HG03342 (cell line): Measurements from ENCODE around the gene ARID3C.

Source experiments
- ATAC-seq: cut with Tn5 transposase; IDR thresholded peaks from one replicate; pipeline ENCODE4 v1.9.1; 2021; ENCODE audit warnings: mild to moderate bottlenecking, moderate library complexity; ENCODE audit not compliant: unreplicated experiment

Gene ARID3C

DNA sequence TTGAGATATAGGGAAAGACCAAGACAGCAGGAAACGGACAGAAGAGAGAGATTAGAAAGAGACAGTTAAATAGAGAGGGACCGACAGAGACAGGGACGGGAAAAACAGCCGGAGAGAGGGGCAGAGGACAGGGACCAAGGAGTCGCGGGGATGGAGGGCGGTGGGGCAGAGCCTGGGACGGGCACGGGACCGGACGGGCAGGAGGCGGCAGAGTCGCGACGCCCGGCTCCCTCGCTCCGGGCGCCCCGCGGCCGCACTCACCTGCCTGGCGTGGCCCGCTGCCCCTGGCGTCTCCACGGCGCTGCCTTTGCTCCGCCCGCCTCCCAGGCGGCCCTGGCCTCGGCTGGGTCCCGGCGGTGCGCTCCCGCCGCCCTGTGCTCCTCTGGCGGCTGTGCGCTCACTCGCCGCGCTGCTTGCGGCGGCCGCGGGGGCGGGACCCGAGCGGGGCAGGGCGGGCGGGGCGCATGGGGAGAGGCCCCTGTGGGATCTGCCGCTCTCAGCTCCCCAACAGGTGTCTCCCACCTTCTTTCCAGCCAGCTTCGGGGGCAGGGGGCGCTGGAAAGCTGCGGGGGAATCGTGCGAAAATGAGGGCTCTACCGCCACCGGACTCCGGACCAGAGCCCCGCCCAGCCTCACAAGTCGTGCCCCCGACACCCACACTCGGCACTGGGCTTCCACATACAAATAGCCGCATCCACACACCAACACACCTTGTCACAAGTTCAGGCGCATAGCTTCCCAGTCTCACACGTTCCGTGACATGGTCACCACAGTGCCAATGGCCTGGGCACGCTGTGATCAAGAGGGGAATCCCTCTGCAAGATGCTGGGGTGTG lies at the start of gene ARID3C:
Gene ARID3C, minus strand, starts transcription at position 411 of the 835 bp plus-strand sequence. CDS start 1,052 bp downstream, outside the sequence.
- no peak for ATAC-seq

GRCh38 chr9:34675869-34676268 lies 47.0 kb upstream of the ARID3C start:
- no peak for ATAC-seq

- no peak for ATAC-seq
Observed at GRCh38 chr9:34675048-34675714, 46.3 kb upstream of the ARID3C start.

DNA sequence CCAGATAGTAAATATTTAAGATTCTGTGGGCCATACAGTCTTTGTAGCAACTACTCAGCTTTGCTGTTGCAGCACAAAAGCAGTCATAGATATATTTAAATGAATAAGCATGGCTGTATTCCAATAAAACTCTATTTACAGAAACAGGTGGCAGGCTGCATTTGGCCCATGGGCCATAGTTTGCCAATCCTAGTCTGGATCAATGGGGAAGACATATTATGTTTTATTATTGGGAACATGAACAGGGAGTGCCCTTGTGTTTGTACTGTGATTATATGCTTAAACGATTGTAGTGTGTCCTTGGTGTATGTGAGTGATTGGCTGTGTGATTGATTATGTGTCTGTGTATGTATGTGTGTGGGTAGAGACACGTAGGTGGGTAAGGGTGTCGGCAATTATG lies 45.6 kb upstream of the ARID3C start:
- ATAC-seq = no peak

DNA sequence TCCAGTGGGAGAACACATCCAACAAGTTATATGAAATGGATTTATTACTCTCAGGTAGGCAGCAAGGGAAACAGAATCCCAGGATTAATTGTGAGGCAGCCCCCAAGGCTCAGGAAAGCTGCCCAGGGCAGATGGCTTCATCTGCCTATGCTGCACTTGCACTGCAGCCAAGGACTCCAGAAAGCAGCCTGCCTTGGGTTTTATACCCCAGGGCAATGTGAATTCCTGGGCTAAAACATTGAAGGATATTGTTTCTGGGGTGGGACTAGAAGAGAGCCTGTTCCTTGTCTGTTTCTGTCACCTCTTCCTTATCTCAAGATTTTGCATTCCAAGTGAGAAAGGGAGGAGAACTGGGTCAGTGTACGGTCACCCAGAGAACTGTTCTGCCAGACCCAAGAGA lies 42.4 kb upstream of the ARID3C start:
- ATAC-seq = no peak

DNA sequence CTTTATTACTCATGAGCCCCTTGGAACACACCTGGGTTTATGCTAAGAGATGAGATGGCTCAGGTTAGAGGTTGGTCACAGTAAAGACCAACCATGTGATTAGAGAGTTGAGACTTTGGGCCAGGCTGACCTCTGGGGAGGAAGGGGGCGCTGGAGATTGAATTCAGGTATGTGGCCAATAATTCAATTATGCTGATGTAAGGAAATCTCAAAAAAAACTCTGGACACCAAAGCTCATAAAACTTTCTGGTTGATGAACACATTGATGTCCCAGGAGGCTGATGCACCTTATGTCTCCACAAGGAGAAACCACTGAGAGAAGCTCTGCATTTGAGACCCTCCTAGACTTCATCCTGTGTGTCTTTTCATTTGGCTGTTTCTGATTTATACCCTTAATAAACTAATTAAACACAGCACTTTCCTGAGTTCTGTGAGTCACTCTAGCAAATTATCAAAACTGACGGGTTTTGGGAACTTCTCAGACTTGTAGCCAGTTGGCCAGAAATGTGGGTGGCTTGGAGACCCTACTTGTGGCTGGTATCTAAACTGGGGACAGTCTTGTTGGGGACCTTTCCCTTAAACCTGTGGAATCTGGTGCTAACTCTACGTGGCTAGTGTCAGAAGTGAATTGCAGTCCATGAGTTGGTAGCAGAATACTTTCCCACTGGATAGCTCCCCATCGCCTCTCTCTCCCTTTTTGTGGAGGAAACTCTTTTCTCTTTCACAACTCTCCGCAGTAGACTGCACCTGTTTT lies 41.1 kb upstream of the ARID3C start:
- ATAC-seq = no peak

DNA sequence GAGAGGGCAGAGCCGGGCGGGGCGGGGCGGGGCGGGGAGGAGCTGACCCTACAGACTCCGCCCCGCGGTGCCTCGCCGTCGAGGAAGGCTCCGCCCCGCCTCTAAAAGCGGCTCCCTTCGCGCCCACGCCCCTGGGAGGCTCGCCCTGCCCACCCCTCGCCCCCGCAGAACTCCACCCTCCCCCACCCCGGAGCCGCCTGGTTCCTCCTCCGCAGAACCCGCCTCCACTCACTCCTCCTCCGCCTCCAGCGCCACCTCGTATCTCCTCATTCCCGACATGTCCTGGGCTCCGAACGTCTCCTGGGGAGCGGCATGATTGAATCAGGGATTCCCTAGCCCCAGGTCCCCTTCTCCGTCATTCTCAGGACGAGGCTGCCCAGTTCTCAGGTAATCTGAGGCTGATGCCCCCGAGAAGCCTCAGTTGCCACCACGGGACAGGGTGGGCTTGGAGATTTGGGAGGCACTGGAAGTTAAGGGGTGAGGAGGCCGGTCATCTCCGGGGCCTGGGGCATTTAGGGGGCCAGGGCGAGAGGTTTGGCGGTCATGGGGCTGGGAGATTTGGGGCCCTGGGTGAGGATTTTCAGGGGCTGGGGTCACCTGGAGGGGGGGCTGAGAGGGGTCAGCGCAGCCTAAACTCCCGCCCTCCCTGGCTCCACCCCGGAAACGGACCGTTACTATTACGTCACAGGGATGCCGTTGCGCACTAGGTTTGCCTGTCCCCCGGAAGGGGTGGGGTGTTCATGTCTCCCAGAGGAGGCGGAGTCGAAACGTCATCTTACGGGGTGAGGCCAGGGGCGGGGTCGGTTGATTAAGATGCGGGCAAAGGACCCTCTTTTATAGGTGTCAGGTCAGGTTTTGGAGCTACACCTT lies 36.8 kb upstream of the ARID3C start:
- peak; percentile 71 for ATAC-seq

- ATAC-seq = no peak
Observed at GRCh38 chr9:34665067-34665380, 36.2 kb upstream of the ARID3C start.

GRCh38 chr9:34664281-34665066 lies 35.6 kb upstream of the ARID3C start:
- ATAC-seq = peak; percentile 62

DNA sequence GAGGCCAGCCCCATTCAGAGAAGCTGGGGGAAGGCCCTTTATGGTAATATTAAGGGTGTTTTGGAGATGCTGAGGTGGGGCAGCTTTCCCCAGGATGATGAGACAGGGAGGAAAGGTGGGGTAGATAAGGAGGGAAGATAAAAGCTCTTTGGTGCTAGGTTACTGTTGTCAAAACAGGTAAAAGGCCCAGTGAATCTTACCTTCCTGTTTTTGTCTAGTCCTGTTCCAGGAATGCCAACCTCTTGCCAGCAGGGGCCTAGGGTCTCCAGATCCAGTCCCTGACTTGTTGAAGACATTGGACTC lies 34.4 kb upstream of the ARID3C start:
- ATAC-seq = no peak

DNA sequence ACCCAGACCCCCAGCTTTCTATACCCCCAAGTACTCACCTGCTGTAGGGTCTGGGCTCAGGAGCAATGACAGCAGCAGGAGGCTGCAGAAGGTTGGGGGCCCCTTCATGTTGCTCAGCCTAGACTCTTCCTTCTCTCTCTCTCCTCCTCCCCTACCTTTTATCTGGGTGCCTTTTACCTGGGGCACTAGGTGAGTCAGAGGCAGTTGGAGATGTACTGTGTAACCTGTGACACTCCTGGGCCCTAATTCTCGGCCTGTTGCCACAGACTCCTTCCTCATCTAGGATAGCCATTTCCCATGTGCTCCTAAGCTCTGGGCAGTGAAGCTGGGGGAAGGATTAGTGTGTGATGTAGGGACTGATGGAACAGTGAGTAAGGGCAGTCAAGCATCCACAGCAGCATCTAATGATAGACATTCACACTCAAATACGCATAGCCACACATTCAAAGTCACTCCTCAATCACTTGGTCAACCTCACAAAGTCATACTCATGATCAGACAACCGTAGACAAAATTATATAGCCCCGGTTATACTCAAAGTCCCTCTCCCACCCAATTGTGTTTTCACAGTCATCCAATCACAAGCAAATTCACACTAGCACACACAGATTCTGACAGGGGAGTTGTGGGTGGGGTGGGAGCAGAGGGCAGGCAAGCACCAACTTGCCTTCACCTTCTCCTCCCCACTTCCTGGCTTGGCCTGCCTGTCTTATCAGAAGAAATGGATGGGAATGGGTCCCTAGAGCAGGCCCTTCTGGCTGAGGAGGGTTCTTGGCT lies 33.8 kb upstream of the ARID3C start, which contains the start of gene CCL27:
Gene CCL27, minus strand, starts transcription at position 132 of the 777 bp plus-strand sequence. Its CDS starts 24 bp downstream, at position 108.
- ATAC-seq = no peak

- ATAC-seq = no peak
Observed at GRCh38 chr9:34659592-34660253, 30.9 kb upstream of the ARID3C start.

GRCh38 chr9:34658461-34658860 lies 29.6 kb upstream of the ARID3C start:
- no peak for ATAC-seq

- ATAC-seq = no peak
Observed at GRCh38 chr9:34656992-34657391, 28.1 kb upstream of the ARID3C start.

GRCh38 chr9:34655394-34655793 lies 26.5 kb upstream of the ARID3C start:
- no peak for ATAC-seq

DNA sequence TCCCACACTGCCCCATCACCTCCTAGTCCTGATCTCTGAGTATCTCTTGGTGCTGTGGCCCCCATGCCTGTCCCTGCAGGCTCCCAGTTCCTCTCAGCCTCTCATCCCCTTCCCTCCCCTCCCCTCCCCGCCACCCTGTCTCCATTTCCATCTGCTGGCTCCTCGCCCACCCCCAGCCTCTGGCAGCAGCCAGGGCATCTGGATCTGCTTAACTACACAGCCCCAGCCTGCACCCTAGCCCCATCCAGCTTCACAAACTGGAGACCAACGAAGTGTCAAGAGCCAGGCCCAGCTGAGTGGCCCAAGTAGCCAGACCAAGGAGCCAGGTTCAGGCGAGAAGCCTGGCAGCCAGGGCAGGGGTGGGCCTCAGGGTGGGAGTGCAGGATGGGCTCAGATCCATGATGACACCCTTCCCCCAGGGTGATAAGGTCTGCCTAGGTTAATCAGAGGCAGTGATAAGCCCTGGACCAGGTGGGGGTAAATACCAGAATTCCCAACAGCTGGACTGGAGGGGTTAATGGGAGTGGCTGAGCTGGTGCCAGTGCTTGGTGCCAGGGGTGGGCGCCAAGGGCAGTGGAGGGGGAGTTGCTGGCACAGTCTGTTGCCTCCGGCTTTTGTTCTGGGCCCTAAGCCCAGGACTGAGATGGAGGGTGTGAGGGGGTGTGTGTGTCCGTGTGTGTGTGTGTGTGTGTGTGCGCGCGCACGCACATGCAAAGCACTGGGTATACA lies 25.6 kb upstream of the ARID3C start:
- no peak for ATAC-seq

DNA sequence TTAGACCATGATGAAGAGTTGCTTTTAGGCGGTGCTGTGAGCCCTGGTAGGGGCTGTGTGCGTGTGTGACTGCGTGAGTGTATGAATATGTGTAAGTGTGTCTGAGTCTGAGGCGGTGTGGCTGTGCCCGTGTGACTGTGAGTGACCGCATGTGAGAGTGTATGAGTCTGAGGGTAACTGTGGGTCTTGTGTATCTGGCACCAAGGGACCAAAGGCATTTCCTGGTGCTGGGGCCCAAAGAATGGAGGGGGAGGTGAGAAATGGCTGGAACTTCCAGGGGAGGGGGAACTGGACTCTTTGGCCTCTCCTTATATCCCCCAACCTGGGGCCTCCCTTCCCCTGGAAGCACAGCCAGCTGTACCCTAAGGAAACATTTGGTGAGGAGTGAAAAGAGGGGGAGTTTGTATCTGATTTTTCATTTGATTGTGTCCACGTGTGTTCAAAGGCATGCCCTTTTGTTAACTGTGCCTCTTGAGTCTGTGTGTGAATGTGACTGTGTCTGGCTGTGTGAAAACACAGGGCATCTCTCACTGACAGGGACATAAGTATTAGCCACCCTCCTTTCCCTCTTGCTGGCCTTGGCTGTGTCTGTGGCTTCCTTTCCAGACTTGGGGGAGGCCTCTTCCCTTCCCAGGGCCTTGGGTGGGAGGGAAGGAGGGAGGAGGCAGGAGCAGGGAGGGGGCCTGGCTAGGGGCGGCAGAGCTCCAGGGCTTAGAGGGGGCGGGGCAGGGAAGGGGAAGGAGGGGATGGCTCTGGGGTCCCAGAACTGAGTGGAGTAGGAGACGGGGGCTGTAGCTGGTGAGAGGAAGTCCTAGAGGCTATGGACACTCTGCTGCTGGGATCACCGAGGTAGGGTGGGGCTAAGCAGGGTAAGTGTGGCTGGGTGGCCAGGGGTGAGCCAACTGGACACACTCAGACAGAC lies 24.5 kb upstream of the ARID3C start:
- no peak for ATAC-seq
